ENCODE results near the gene ACAP2. TPM values are rescaled to one million over a fixed set of nuclear protein-coding genes. Genes with fewer than 3 reads are reported as not detected.

Gene ACAP2
- polyA plus RNA-seq, 1 experiment: 50.2 TPM

- POLR2A ChIA-PET: interaction anchor here (0.5 to 2.3 kb wide), 3 partner anchors 255 to 575 kb away, joined by 3 to 8 read pairs (median 7); partner anchors contain the start of gene FAM43A
- no peak for DNase-seq (ENCODE audit: low read depth, low spot score)
- TF ChIP-seq CTCF (IDR thresholded peaks at IDR 0.05; ENCODE audit: low read depth, low read length): no peak
- H3K27me3 ChIP-seq (ENCODE audit: control insufficient read depth, insufficient read depth, low read length): no peaks in the 10 kb centered on the region
- CTCF ChIA-PET: interaction anchor here (1.5 to 4.7 kb wide), 3 partner anchors 151 to 586 kb away, joined by 4 to 32 read pairs (median 6); partner anchors contain the start of gene LSG1
- no peak overlapping the region for H3K4me3 ChIP-seq (ENCODE audit: low read depth, low read length)
- peak overlapping the region; percentile 31 for H3K27ac ChIP-seq (ENCODE audit: low read depth, low read length)
- H3K9me3 ChIP-seq (ENCODE audit: control insufficient read depth, insufficient read depth, low read length): no peaks in the 10 kb centered on the region; the same call in 1 of the 2 replicates
These were observed 185.1 kb downstream of the ACAP2 start for GRCh38 chr3:195257454-195258448.

GRCh38 chr3:195256639-195257453, 186.0 kb downstream of the ACAP2 start:
- Histone ChIP-seq H3K27ac (ENCODE audit: low read depth, low read length) (no peak overlapping the region), H3K4me3 (ENCODE audit: low read depth, low read length) (no peak overlapping the region), H3K27me3 (ENCODE audit: control insufficient read depth, insufficient read depth, low read length) (no peaks in the 10 kb centered on the region), H3K9me3 (ENCODE audit: control insufficient read depth, insufficient read depth, low read length) (no peaks in the 10 kb centered on the region; the same call in 1 of the 2 replicates)
- ChIA-PET POLR2A (interaction anchor here (2.3 kb wide), 1 partner anchor 570 kb away, joined by 8 read pairs; the partner anchor contains the start of gene FAM43A), CTCF (interaction anchor here (0.9 to 4.7 kb wide), 3 partner anchors 14 to 585 kb away, joined by 4 to 32 read pairs (median 6); partner anchors contain the start of genes LSG1 and XXYLT1)
- no peak for TF ChIP-seq CTCF (IDR thresholded peaks at IDR 0.05; ENCODE audit: low read depth, low read length)
- no peak for DNase-seq (ENCODE audit: low read depth, low spot score)

- Histone ChIP-seq H3K27ac (ENCODE audit: low read depth, low read length) (no peak overlapping the region), H3K4me3 (ENCODE audit: low read depth, low read length) (no peak overlapping the region), H3K9me3 (ENCODE audit: control insufficient read depth, insufficient read depth, low read length) (no peaks in the 10 kb centered on the region; the same call in 1 of the 2 replicates), H3K27me3 (ENCODE audit: control insufficient read depth, insufficient read depth, low read length) (no peaks in the 10 kb centered on the region)
- no peak for DNase-seq (ENCODE audit: low read depth, low spot score)
- no peak for TF ChIP-seq CTCF (IDR thresholded peaks at IDR 0.05; ENCODE audit: low read depth, low read length)
- CTCF ChIA-PET: interaction anchor here (0.9 to 4.7 kb wide), 3 partner anchors 15 to 584 kb away, joined by 4 to 32 read pairs (median 8); partner anchors contain the start of genes LSG1 and XXYLT1
- POLR2A ChIA-PET: no interaction called here
These were observed 187.0 kb downstream of the ACAP2 start for GRCh38 chr3:195255571-195256501.

- CTCF ChIA-PET: interaction anchor here (1.3 to 4.7 kb wide), 2 partner anchors 573 to 584 kb away, joined by 8 to 32 read pairs; partner anchors contain the start of gene LSG1
These were observed 187.7 kb downstream of the ACAP2 start for GRCh38 chr3:195255176-195255500.

More at GRCh38 chr3:195255176-195255500, 187.7 kb downstream of the ACAP2 start:
- POLR2A ChIA-PET: no interaction called here
- Histone ChIP-seq H3K27ac (ENCODE audit: low read depth, low read length) (no peak overlapping the region), H3K4me3 (ENCODE audit: low read depth, low read length) (no peak overlapping the region), H3K27me3 (ENCODE audit: control insufficient read depth, insufficient read depth, low read length) (no peaks in the 10 kb centered on the region), H3K9me3 (ENCODE audit: control insufficient read depth, insufficient read depth, low read length) (no peaks in the 10 kb centered on the region; the same call in 1 of the 2 replicates)
- DNase-seq (ENCODE audit: low read depth, low spot score): no peak
- no peak for TF ChIP-seq CTCF (IDR thresholded peaks at IDR 0.05; ENCODE audit: low read depth, low read length)

All from AG04450 (cell line).